Measurements from ENCODE around the gene DDX41. TPM values are rescaled to one million over a fixed set of nuclear protein-coding genes. Genes with fewer than 3 reads are reported as not detected.

The DDX41 gene
- total and polyA plus RNA-seq, 2 of the 13 experiments (the other 11 are each of a cell fraction or from before 2014, with no cell fraction given), result 62.8 to 105 TPM

DNA sequence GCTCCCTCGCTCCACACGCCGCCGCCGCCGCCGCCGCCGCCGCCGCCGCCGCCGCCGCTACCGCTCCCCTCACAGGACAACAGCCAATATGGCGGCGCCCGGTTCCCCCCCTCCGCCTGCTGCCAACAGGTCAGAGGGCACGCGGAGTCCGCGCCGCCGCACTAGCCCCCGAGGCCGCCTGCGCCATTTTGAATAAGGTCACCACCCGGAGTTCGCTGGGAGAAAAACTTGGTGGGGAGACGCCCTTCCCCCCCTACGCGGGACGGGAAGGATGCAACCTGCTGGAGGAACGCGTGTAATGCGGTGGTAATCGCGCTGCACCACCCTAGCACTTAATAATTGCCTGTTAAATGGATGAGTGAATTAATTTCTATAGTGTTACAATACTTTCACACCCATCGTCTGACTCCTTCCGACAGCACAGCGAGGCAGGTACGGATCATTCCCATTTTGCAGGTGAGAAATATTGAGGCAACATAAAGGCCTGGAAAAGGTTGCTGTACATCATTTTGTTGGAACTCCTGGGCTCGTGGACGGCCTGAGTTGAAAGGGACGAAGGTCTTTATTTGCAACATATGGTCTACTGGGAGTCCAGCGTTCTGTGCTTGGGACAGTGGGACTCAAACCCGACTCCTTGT lies 37.8 kb upstream of the DDX41 start, which contains the start of gene FAM193B (continued):
- TF ChIP-seq, protein P1, sequence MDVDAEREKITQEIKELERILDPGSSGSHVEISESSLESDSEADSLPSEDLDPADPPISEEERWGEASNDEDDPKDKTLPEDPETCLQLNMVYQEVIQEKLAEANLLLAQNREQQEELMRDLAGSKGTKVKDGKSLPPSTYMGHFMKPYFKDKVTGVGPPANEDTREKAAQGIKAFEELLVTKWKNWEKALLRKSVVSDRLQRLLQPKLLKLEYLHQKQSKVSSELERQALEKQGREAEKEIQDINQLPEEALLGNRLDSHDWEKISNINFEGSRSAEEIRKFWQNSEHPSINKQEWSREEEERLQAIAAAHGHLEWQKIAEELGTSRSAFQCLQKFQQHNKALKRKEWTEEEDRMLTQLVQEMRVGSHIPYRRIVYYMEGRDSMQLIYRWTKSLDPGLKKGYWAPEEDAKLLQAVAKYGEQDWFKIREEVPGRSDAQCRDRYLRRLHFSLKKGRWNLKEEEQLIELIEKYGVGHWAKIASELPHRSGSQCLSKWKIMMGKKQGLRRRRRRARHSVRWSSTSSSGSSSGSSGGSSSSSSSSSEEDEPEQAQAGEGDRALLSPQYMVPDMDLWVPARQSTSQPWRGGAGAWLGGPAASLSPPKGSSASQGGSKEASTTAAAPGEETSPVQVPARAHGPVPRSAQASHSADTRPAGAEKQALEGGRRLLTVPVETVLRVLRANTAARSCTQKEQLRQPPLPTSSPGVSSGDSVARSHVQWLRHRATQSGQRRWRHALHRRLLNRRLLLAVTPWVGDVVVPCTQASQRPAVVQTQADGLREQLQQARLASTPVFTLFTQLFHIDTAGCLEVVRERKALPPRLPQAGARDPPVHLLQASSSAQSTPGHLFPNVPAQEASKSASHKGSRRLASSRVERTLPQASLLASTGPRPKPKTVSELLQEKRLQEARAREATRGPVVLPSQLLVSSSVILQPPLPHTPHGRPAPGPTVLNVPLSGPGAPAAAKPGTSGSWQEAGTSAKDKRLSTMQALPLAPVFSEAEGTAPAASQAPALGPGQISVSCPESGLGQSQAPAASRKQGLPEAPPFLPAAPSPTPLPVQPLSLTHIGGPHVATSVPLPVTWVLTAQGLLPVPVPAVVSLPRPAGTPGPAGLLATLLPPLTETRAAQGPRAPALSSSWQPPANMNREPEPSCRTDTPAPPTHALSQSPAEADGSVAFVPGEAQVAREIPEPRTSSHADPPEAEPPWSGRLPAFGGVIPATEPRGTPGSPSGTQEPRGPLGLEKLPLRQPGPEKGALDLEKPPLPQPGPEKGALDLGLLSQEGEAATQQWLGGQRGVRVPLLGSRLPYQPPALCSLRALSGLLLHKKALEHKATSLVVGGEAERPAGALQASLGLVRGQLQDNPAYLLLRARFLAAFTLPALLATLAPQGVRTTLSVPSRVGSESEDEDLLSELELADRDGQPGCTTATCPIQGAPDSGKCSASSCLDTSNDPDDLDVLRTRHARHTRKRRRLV (CRISPR knock-in tag; IDR thresholded peaks at IDR 0.05), result no peak
- TF ChIP-seq YY1 (IDR thresholded peaks at IDR 0.05; ENCODE audit: insufficient read depth, insufficient replicate concordance, low read depth, low read length) (peak; percentile 99), KLF16 (CRISPR knock-in tag; IDR thresholded peaks at IDR 0.05) (peak in 1 of 2 experiments; percentile 57; a peak in 1 of 4 replicates), THRA (CRISPR knock-in tag; IDR thresholded peaks at IDR 0.05; ENCODE audit: borderline replicate concordance) (0 out of 2 replicates have a peak, but pooled peaks have one; percentile 35), ETV5 (CRISPR knock-in tag; IDR thresholded peaks at IDR 0.05; ENCODE audit: borderline replicate concordance) (no peak; the same call in 1 of the 2 replicates), TEAD3 (CRISPR knock-in tag; optimal IDR thresholded peaks at IDR 0.05; ENCODE audit: borderline replicate concordance) (peak; percentile 45), ELF1 (CRISPR knock-in tag; IDR thresholded peaks at IDR 0.05) (peak; percentile 57), GATAD2A (CRISPR knock-in tag; IDR thresholded peaks at IDR 0.05) (peak; percentile 49), ZNF281 (CRISPR knock-in tag; IDR thresholded peaks at IDR 0.05; ENCODE audit: borderline replicate concordance) (peak; percentile 87), DMAP1 (CRISPR knock-in tag; IDR thresholded peaks at IDR 0.05) (0 out of 2 replicates have a peak, but pooled peaks have one; percentile 17), KMT2B (CRISPR knock-in tag; IDR thresholded peaks at IDR 0.05) (peak; percentile 60; the same call in 1 of the 2 replicates), BRD4 (CRISPR knock-in tag; IDR thresholded peaks at IDR 0.05) (no peak; the same call in 1 of the 2 replicates), PCBP1 (IDR thresholded peaks at IDR 0.05; ENCODE audit: borderline replicate concordance, low read depth, low read length) (no peak), ZMYM2 (CRISPR knock-in tag; IDR thresholded peaks at IDR 0.05) (peak; percentile 58; the same call in 1 of the 2 replicates)
- TF ChIP-seq, protein P2, sequence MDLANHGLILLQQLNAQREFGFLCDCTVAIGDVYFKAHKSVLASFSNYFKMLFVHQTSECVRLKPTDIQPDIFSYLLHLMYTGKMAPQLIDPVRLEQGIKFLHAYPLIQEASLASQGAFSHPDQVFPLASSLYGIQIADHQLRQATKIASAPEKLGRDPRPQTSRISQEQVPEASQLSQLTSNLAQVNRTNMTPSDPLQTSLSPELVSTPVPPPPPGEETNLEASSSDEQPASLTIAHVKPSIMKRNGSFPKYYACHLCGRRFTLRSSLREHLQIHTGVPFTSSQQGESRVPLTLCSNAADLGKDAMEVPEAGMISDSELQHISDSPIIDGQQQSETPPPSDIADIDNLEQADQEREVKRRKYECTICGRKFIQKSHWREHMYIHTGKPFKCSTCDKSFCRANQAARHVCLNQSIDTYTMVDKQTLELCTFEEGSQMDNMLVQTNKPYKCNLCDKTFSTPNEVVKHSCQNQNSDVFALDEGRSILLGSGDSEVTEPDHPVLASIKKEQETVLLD (CRISPR knock-in tag; IDR thresholded peaks at IDR 0.05; ENCODE audit: low read depth), result peak; percentile 77
- TF ChIP-seq, protein P3, sequence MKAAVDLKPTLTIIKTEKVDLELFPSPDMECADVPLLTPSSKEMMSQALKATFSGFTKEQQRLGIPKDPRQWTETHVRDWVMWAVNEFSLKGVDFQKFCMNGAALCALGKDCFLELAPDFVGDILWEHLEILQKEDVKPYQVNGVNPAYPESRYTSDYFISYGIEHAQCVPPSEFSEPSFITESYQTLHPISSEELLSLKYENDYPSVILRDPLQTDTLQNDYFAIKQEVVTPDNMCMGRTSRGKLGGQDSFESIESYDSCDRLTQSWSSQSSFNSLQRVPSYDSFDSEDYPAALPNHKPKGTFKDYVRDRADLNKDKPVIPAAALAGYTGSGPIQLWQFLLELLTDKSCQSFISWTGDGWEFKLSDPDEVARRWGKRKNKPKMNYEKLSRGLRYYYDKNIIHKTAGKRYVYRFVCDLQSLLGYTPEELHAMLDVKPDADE (CRISPR knock-in tag; IDR thresholded peaks at IDR 0.05), result no peak

Data from HepG2 (cell line).